T-helper 1 cell treated with Interleukin-12 subunit alpha and Interleukin-12 subunit beta and Interleukin-4 antibody, amounts not matched to agents 30 μg/mL and 1 μg/mL, for 36 hours (primary cell): Measurements from ENCODE around the gene ARHGAP33.
"Not testable (repeated sequence)": the region's sequence is repeated elsewhere in the genome, so short reads cannot be mapped to it uniquely, and the experiment has no call there.

Experiments
- H3K27ac Mint-ChIP-seq: one replicate; pipeline ENCODE4 v1.8.0; 2021; ENCODE audit warnings: mild to moderate bottlenecking, mixed read lengths
- H3K27me3 Mint-ChIP-seq: one replicate; pipeline ENCODE4 v1.8.0; 2021; ENCODE audit warnings: low read depth, mixed read lengths
- H3K36me3 Mint-ChIP-seq: one replicate; pipeline ENCODE4 v1.8.0; 2021; ENCODE audit warnings: low read depth, mixed read lengths
- H3K4me1 Mint-ChIP-seq: one replicate; pipeline ENCODE4 v1.8.0; 2021; ENCODE audit warnings: low read depth, mixed read lengths
- H3K4me3 Mint-ChIP-seq: one replicate; pipeline ENCODE4 v1.8.0; 2021; ENCODE audit warnings: mild to moderate bottlenecking, moderate library complexity, mixed read lengths
- H3K9me3 Mint-ChIP-seq: one replicate; pipeline ENCODE4 v1.8.0; 2021; ENCODE audit warnings: mixed read lengths

Gene ARHGAP33

DNA sequence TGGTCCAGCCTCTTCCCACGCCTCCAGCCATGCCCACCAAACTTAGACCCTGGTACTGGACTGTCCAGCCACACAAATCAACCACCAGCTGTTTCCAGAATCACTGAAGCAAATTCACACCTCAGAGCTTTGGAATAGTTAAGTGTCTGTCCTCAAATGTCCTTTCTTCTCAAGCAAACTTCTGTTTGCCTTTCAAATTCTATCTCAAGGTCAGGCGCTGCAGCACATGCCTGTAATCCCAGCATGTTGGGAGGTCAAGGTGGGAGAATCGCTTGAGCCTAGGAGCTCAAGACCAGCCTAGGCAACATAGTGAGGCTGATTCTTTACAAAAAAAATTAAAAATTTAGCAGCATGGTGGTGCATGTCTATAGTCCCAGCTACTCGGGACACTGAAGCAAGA, 56.7 kb downstream of the ARHGAP33 start:
- Mint-ChIP-seq H3K27ac (no peak overlapping the region), H3K9me3 (no peaks in the 10 kb centered on the region), H3K36me3 (no peaks in the 10 kb centered on the region), H3K4me1 (peaks cover 2% of the 10 kb centered on the region), H3K27me3 (peaks cover 9% of the 10 kb centered on the region), H3K4me3 (no peak overlapping the region)

DNA sequence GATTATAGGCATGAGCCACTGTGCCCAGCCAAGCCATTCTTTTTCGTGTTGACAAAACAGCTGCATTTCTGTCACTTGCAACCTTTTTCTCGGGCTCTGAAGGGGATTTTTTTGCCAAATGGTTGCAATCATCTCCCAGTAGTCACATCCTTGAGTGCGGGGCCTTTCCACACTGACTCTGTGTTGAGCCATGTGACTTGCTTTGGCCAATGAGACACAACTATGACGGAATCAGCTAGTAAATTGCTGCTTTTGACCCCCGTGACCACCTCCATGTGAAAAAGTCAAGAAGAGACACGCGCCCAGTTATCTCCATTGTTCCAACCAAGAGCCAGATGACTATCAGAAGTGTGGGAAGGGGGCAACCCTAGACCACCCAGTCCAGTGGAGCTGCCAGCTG, 58.6 kb downstream of the ARHGAP33 start:
- Mint-ChIP-seq H3K9me3 (peaks cover 2% of the 10 kb centered on the region), H3K27me3 (peaks cover 4% of the 10 kb centered on the region), H3K4me3 (no peak overlapping the region), H3K4me1 (no peaks in the 10 kb centered on the region), H3K36me3 (no peaks in the 10 kb centered on the region), H3K27ac (no peak overlapping the region)

DNA sequence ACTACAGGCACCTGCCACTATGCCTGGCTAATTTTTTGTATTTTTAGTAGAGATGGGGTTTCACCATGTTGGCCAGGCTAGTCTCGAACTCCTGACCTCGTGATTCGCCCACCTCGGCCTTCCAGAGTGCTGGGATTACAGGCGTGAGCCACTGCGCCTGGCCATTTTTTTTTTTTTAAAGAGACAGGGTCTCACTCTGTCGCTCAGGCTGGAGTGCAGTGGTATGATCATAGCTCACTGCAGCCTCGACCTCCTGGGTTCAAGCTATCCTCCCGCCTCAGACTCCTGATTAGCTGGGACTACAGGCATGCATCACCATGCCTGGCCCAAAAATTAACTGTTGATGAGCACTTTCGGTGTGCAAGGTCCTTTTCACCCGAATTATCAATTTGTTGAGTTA, 60.7 kb downstream of the ARHGAP33 start:
- H3K36me3 Mint-ChIP-seq, H3K9me3 Mint-ChIP-seq, H3K4me1 Mint-ChIP-seq, H3K27ac Mint-ChIP-seq, H3K4me3 Mint-ChIP-seq, H3K27me3 Mint-ChIP-seq: not testable (repeated sequence)
